WTC11 (cell line): ENCODE data around the gene KRT86. TPM values are rescaled to one million over a fixed set of nuclear protein-coding genes. Genes with fewer than 3 reads are reported as not detected.

Experiments
- ATAC-seq: fragments of 200-7000 bp; cut with Tn5 transposase; 2 replicates; pipeline ENCODE4 v1.10.0; 2021; ENCODE audit warnings: mild to moderate bottlenecking, moderate library complexity
- CTCF ChIA-PET: fragments of 300-600 bp; sonication (Branson Sonifier 250); formaldehyde crosslinking; loops from one replicate; lab custom pipeline; 2021; ENCODE audit warnings: antibody characterized with exemption; lab: Charles Lee
- POLR2A ChIA-PET: fragments of 350-600 bp; sonication (Branson Sonifier 250); formaldehyde crosslinking; loops from one replicate; lab custom pipeline; 2021; ENCODE audit warnings: antibody characterized with exemption; lab: Charles Lee
- DNase-seq: peaks from one replicate; pipeline ENCODE4 v3.0.0; 2021; ENCODE audit warnings: low spot score
- H3K27ac Mint-ChIP-seq: 2 replicates; pipeline ENCODE4 v1.8.0; 2021; ENCODE audit warnings: mixed read lengths
- H3K27me3 Mint-ChIP-seq: 2 replicates; pipeline ENCODE4 v1.8.0; 2021; ENCODE audit warnings: low read depth, mild to moderate bottlenecking, moderate library complexity, mixed read lengths
- H3K36me3 Mint-ChIP-seq: 2 replicates; pipeline ENCODE4 v1.8.0; 2021; ENCODE audit warnings: mixed read lengths
- H3K4me1 Mint-ChIP-seq: 2 replicates; pipeline ENCODE4 v1.8.0; 2022; ENCODE audit warnings: mixed read lengths
- H3K4me3 Mint-ChIP-seq: 2 replicates; pipeline ENCODE4 v1.8.0; 2021; ENCODE audit warnings: mild to moderate bottlenecking, moderate library complexity, mixed read lengths
- H3K9me3 Mint-ChIP-seq: 2 replicates; pipeline ENCODE4 v1.8.0; 2021; ENCODE audit warnings: mixed read lengths
- ATF1 ChIP-seq: sonication (generic); formaldehyde crosslinking; IDR thresholded peaks from 2 replicates; pipeline ENCODE4 v1.8.1; 2023; ENCODE audit warnings: mild to moderate bottlenecking, moderate library complexity, missing genetic modification reagents
- CREM ChIP-seq: sonication (generic); formaldehyde crosslinking; IDR thresholded peaks from 2 replicates; pipeline ENCODE4 v1.8.1; 2022; ENCODE audit warnings: mild to moderate bottlenecking, missing genetic modification reagents, moderate library complexity
- ETV6 ChIP-seq: sonication (generic); formaldehyde crosslinking; IDR thresholded peaks from 2 replicates; pipeline ENCODE4 v1.8.1; 2022; ENCODE audit warnings: mild to moderate bottlenecking, missing genetic modification reagents
- FOXK1 ChIP-seq: sonication (generic); formaldehyde crosslinking; IDR thresholded peaks from 2 replicates; pipeline ENCODE4 v1.8.0; 2022; ENCODE audit warnings: mild to moderate bottlenecking, moderate library complexity, missing genetic modification reagents
- FOXP1 ChIP-seq: sonication (generic); formaldehyde crosslinking; IDR thresholded peaks from 2 replicates; pipeline ENCODE4 v1.8.0; 2022; ENCODE audit warnings: missing genetic modification reagents, mild to moderate bottlenecking, moderate library complexity, borderline replicate concordance
- NR1H2 ChIP-seq: sonication (generic); formaldehyde crosslinking; IDR thresholded peaks from 2 replicates; pipeline ENCODE4 v1.9.0; 2021; ENCODE audit warnings: mild to moderate bottlenecking, moderate library complexity, missing genetic modification reagents
- PRRX2 ChIP-seq: fragments of 250-450 bp; sonication (Bioruptor Pico); IDR thresholded peaks from 2 replicates; pipeline ENCODE4 v1.8.0; 2021; ENCODE audit warnings: mild to moderate bottlenecking
- SP1 ChIP-seq: sonication (generic); formaldehyde crosslinking; conservative IDR thresholded peaks from 2 replicates; pipeline ENCODE4 v1.8.1; 2022; ENCODE audit warnings: missing genetic modification reagents
- TP53 ChIP-seq: sonication (generic); formaldehyde crosslinking; IDR thresholded peaks from 2 replicates; pipeline ENCODE4 v1.8.1; 2023; ENCODE audit warnings: mild to moderate bottlenecking, missing genetic modification reagents
- ZBTB21 ChIP-seq: sonication (generic); formaldehyde crosslinking; IDR thresholded peaks from 2 replicates; pipeline ENCODE4 v1.8.1; 2023; ENCODE audit warnings: mild to moderate bottlenecking, missing genetic modification reagents, borderline replicate concordance
- ZNF138 ChIP-seq: sonication (generic); formaldehyde crosslinking; conservative IDR thresholded peaks from 2 replicates; pipeline ENCODE4 v1.8.1; 2022; ENCODE audit warnings: mild to moderate bottlenecking, moderate library complexity, missing genetic modification reagents
- ZNF219 ChIP-seq: sonication (generic); formaldehyde crosslinking; IDR thresholded peaks from 2 replicates; pipeline ENCODE4 v1.8.0; 2023; ENCODE audit warnings: missing genetic modification reagents, mild to moderate bottlenecking, borderline replicate concordance
- ZNF232 ChIP-seq: sonication (generic); formaldehyde crosslinking; IDR thresholded peaks from 2 replicates; pipeline ENCODE4 v1.8.0; 2022; ENCODE audit warnings: mild to moderate bottlenecking, missing genetic modification reagents
- ZNF317 ChIP-seq: sonication (generic); formaldehyde crosslinking; IDR thresholded peaks from 2 replicates; pipeline ENCODE4 v1.8.1; 2023; ENCODE audit warnings: low read depth, mild to moderate bottlenecking, moderate library complexity, missing genetic modification reagents, borderline replicate concordance
- ZNF396 ChIP-seq: fragments of 250-450 bp; sonication (Bioruptor Pico); IDR thresholded peaks from 2 replicates; pipeline ENCODE4 v1.8.0; 2021; ENCODE audit warnings: mild to moderate bottlenecking, moderate library complexity, borderline replicate concordance
- ZNF671 ChIP-seq: fragments of 250-450 bp; sonication (Bioruptor Pico); IDR thresholded peaks from 2 replicates; pipeline ENCODE4 v1.8.0; 2021; ENCODE audit warnings: mild to moderate bottlenecking
- total RNA-seq: library from RNA; stranded (reverse); gene quantifications from 3 replicates; pipeline ENCODE4 v1.2.3, GENCODE V29; 2021
- TF ChIP-seq, protein P1 (sequence below): sonication (generic); formaldehyde crosslinking; conservative IDR thresholded peaks from 2 replicates; pipeline ENCODE4 v1.8.1; 2022; ENCODE audit warnings: mild to moderate bottlenecking, missing genetic modification reagents
- TF ChIP-seq, protein P2 (sequence below): sonication (generic); formaldehyde crosslinking; IDR thresholded peaks from 2 replicates; pipeline ENCODE4 v1.8.1; 2023; ENCODE audit warnings: mild to moderate bottlenecking, missing genetic modification reagents, moderate library complexity
- TF ChIP-seq, protein P3 (sequence below): sonication (generic); formaldehyde crosslinking; IDR thresholded peaks from 2 replicates; pipeline ENCODE4 v1.8.1; 2022; ENCODE audit warnings: low read depth, mild to moderate bottlenecking, moderate library complexity, missing genetic modification reagents, borderline replicate concordance
- TF ChIP-seq, protein P4 (sequence below): sonication (generic); formaldehyde crosslinking; IDR thresholded peaks from 2 replicates; pipeline ENCODE4 v1.8.1; 2022; ENCODE audit warnings: mild to moderate bottlenecking, moderate library complexity, missing genetic modification reagents
- TF ChIP-seq, protein P5 (sequence below): sonication (generic); formaldehyde crosslinking; IDR thresholded peaks from 2 replicates; pipeline ENCODE4 v1.8.1; 2023; ENCODE audit warnings: mild to moderate bottlenecking, missing genetic modification reagents
- TF ChIP-seq, protein P6 (sequence below): sonication (generic); formaldehyde crosslinking; IDR thresholded peaks from 2 replicates; pipeline ENCODE4 v1.8.0; 2022; ENCODE audit warnings: mild to moderate bottlenecking, missing genetic modification reagents
- TF ChIP-seq, protein P7 (sequence below): fragments of 250-450 bp; sonication (Bioruptor Pico); IDR thresholded peaks from 2 replicates; pipeline ENCODE4 v1.9.0; 2021; ENCODE audit warnings: mild to moderate bottlenecking

Gene KRT86
- total RNA-seq, 1 experiment from 2014 or later: 0.11 TPM

DNA sequence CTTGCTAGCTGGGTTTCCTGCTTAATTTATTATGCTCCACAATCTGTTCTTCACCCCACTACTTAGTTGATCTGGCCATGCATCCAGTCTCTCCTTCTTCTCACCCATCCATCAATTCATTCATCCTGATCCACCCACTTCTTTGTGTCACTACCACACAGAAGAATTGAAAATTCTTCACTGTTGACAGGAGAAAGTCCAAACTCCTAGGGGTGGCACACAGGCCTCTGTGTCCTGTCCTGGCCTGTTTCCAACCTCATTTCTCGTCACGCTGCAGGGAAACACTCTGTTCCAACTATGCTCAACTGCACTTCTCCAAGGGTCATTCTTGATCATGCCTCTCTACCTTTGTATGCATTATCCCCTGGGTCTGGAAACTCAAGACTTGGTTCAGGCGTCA is 57.4 kb downstream of the KRT86 start (continued):
- TF ChIP-seq ZBTB21: no peak

DNA sequence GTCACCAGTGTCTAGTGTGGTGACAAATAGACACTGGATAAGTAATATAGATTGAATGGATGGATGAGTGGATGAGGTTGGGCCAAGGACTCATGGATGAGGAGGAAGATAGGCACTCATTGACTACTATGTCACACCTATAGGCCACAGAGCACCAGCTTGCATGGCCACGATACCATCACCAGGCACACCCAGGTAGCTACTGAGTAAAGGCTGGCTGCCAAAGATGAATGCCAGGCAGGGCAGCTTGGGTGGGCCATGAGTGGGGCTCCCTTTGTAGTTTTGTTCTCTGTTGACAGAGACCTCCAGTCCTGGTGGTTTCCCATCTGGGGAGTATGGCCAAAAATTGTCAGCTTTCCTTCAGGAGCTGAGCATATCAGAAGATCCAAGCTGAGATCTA is 57.9 kb downstream of the KRT86 start:
- ATAC-seq (no peak), DNase-seq (no peak)
- Mint-ChIP-seq H3K4me1 (peaks cover 7% of the 10 kb centered on the region), H3K9me3 (no peaks in the 10 kb centered on the region; the same call in 1 of the 2 replicates), H3K27me3 (no peaks in the 10 kb centered on the region; the same call in 1 of the 2 replicates), H3K27ac (no peak overlapping the region), H3K4me3 (no peak overlapping the region), H3K36me3 (no peaks in the 10 kb centered on the region)
- TF ChIP-seq CREM (CRISPR knock-in tag) (no peak), NR1H2 (CRISPR knock-in tag) (no peak), ATF1 (no peak), PRRX2 (CRISPR knock-in tag) (no peak)
- TF ChIP-seq, protein P1, sequence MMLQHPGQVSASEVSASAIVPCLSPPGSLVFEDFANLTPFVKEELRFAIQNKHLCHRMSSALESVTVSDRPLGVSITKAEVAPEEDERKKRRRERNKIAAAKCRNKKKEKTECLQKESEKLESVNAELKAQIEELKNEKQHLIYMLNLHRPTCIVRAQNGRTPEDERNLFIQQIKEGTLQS (CRISPR knock-in tag): no peak
- TF ChIP-seq, protein P2, sequence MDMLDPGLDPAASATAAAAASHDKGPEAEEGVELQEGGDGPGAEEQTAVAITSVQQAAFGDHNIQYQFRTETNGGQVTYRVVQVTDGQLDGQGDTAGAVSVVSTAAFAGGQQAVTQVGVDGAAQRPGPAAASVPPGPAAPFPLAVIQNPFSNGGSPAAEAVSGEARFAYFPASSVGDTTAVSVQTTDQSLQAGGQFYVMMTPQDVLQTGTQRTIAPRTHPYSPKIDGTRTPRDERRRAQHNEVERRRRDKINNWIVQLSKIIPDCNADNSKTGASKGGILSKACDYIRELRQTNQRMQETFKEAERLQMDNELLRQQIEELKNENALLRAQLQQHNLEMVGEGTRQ (CRISPR knock-in tag): no peak
- TF ChIP-seq, protein P3, sequence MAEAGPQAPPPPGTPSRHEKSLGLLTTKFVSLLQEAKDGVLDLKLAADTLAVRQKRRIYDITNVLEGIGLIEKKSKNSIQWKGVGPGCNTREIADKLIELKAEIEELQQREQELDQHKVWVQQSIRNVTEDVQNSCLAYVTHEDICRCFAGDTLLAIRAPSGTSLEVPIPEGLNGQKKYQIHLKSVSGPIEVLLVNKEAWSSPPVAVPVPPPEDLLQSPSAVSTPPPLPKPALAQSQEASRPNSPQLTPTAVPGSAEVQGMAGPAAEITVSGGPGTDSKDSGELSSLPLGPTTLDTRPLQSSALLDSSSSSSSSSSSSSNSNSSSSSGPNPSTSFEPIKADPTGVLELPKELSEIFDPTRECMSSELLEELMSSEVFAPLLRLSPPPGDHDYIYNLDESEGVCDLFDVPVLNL (CRISPR knock-in tag): no peak
- TF ChIP-seq, protein P4, sequence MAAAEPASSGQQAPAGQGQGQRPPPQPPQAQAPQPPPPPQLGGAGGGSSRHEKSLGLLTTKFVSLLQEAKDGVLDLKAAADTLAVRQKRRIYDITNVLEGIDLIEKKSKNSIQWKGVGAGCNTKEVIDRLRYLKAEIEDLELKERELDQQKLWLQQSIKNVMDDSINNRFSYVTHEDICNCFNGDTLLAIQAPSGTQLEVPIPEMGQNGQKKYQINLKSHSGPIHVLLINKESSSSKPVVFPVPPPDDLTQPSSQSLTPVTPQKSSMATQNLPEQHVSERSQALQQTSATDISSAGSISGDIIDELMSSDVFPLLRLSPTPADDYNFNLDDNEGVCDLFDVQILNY: no peak
- ChIA-PET CTCF (interaction anchor here (0.5 to 0.7 kb wide), 2 partner anchors 63 to 472 kb away, joined by 3 read pairs; no protein-coding TSS in a partner anchor), POLR2A (no interaction called here)

DNA sequence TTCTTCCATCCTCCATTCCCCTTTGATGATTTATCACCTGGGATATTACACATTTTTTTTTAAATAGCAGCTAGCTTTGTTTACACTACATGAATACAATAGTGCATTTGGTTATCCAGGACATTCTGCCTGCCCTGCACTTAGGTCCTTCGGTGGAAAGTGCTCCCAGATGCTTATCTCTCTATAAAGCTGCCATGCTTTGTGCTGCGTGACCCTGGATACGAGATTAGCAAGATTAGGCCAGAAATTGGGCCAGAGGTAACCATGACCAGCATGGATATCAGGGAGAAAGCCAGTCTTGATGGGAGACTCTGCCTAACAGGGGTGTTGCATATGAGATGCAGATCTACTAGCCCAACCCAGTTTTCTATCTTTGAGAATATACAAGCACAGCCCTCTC is 58.9 kb downstream of the KRT86 start:
- peaks cover 7% of the 10 kb centered on the region for H3K4me1 Mint-ChIP-seq
- H3K36me3 Mint-ChIP-seq: no peaks in the 10 kb centered on the region
- no peaks in the 10 kb centered on the region; the same call in 1 of the 2 replicates for H3K27me3 Mint-ChIP-seq
- DNase-seq (no peak), ATAC-seq (no peak)
- H3K9me3 Mint-ChIP-seq: no peaks in the 10 kb centered on the region; the same call in 1 of the 2 replicates
- ChIA-PET POLR2A (no interaction called here), CTCF (no interaction called here)
- no peak overlapping the region for H3K27ac Mint-ChIP-seq
- H3K4me3 Mint-ChIP-seq: no peak overlapping the region
- no peak for TF ChIP-seq ZNF219
- no peak for TF ChIP-seq ETV6 (CRISPR knock-in tag)
- TF ChIP-seq ZNF317 (CRISPR knock-in tag): no peak
- TF ChIP-seq, protein P5, sequence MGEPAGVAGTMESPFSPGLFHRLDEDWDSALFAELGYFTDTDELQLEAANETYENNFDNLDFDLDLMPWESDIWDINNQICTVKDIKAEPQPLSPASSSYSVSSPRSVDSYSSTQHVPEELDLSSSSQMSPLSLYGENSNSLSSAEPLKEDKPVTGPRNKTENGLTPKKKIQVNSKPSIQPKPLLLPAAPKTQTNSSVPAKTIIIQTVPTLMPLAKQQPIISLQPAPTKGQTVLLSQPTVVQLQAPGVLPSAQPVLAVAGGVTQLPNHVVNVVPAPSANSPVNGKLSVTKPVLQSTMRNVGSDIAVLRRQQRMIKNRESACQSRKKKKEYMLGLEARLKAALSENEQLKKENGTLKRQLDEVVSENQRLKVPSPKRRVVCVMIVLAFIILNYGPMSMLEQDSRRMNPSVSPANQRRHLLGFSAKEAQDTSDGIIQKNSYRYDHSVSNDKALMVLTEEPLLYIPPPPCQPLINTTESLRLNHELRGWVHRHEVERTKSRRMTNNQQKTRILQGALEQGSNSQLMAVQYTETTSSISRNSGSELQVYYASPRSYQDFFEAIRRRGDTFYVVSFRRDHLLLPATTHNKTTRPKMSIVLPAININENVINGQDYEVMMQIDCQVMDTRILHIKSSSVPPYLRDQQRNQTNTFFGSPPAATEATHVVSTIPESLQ (CRISPR knock-in tag): no peak
- TF ChIP-seq ZNF396 (CRISPR knock-in tag): no peak
- TF ChIP-seq, protein P2 (CRISPR knock-in tag): no peak
- no peak for TF ChIP-seq TP53
- TF ChIP-seq ZNF138: no peak
- TF ChIP-seq ZNF232 (CRISPR knock-in tag): no peak
- no peak for TF ChIP-seq FOXP1 (CRISPR knock-in tag)
- TF ChIP-seq SP1: no peak
- TF ChIP-seq ZNF671 (CRISPR knock-in tag): no peak
- TF ChIP-seq, protein P6, sequence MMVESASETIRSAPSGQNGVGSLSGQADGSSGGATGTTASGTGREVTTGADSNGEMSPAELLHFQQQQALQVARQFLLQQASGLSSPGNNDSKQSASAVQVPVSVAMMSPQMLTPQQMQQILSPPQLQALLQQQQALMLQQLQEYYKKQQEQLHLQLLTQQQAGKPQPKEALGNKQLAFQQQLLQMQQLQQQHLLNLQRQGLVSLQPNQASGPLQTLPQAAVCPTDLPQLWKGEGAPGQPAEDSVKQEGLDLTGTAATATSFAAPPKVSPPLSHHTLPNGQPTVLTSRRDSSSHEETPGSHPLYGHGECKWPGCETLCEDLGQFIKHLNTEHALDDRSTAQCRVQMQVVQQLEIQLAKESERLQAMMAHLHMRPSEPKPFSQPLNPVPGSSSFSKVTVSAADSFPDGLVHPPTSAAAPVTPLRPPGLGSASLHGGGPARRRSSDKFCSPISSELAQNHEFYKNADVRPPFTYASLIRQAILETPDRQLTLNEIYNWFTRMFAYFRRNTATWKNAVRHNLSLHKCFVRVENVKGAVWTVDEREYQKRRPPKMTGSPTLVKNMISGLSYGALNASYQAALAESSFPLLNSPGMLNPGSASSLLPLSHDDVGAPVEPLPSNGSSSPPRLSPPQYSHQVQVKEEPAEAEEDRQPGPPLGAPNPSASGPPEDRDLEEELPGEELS: no peak
- TF ChIP-seq, protein P7, sequence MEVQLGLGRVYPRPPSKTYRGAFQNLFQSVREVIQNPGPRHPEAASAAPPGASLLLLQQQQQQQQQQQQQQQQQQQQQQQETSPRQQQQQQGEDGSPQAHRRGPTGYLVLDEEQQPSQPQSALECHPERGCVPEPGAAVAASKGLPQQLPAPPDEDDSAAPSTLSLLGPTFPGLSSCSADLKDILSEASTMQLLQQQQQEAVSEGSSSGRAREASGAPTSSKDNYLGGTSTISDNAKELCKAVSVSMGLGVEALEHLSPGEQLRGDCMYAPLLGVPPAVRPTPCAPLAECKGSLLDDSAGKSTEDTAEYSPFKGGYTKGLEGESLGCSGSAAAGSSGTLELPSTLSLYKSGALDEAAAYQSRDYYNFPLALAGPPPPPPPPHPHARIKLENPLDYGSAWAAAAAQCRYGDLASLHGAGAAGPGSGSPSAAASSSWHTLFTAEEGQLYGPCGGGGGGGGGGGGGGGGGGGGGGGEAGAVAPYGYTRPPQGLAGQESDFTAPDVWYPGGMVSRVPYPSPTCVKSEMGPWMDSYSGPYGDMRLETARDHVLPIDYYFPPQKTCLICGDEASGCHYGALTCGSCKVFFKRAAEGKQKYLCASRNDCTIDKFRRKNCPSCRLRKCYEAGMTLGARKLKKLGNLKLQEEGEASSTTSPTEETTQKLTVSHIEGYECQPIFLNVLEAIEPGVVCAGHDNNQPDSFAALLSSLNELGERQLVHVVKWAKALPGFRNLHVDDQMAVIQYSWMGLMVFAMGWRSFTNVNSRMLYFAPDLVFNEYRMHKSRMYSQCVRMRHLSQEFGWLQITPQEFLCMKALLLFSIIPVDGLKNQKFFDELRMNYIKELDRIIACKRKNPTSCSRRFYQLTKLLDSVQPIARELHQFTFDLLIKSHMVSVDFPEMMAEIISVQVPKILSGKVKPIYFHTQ: no peak
- no peak for TF ChIP-seq FOXK1
